Measurements from ENCODE around the gene EFCAB6. TPM values are rescaled to one million over a fixed set of nuclear protein-coding genes. Genes with fewer than 3 reads are reported as not detected.

Gene EFCAB6
- total RNA-seq, 2 donors from 2014 or later: 3.3 to 10.5 TPM

- 78% methylated on average over 27 of the region's 31 CpGs for WGBS
- H3K27me3 ChIP-seq (replicated peaks; ENCODE audit: insufficient read depth): peaks cover 3% of the 10 kb centered on the region
- no peak overlapping the region for H3K4me3 ChIP-seq
- intact Hi-C loops (cut with DNase I): no loop called here
- DNase-seq (ENCODE audit: low spot score): no peak
- no peaks in the 10 kb centered on the region for H3K9me3 ChIP-seq
- TF ChIP-seq CTCF (IDR thresholded peaks at IDR 0.05) (no peak), POLR2AphosphoS5 (IDR thresholded peaks at IDR 0.05) (no peak), POLR2A (IDR thresholded peaks at IDR 0.05) (no peak)
- no peak overlapping the region for H3K27ac ChIP-seq
- H3K36me3 ChIP-seq: no peaks in the 10 kb centered on the region
- H3K4me1 ChIP-seq (replicated peaks): no peaks in the 10 kb centered on the region
These were observed 32.7 kb upstream of the EFCAB6 start for GRCh38 chr22:43844560-43845545.

GRCh38 chr22:43843783-43844530 lies 31.9 kb upstream of the EFCAB6 start:
- no peak overlapping the region for H3K27ac ChIP-seq
- TF ChIP-seq POLR2AphosphoS5 (IDR thresholded peaks at IDR 0.05) (no peak), POLR2A (IDR thresholded peaks at IDR 0.05) (no peak), CTCF (IDR thresholded peaks at IDR 0.05) (no peak)
- no peaks in the 10 kb centered on the region for H3K27me3 ChIP-seq (replicated peaks; ENCODE audit: insufficient read depth)
- DNase-seq (ENCODE audit: low spot score): no peak
- WGBS: 89% methylated on average over 21 of the region's 21 CpGs
- intact Hi-C loops (cut with DNase I): no loop called here
- no peaks in the 10 kb centered on the region for H3K9me3 ChIP-seq
- no peaks in the 10 kb centered on the region for H3K4me1 ChIP-seq (replicated peaks)
- H3K4me3 ChIP-seq: no peak overlapping the region
- H3K36me3 ChIP-seq: no peaks in the 10 kb centered on the region

GRCh38 chr22:43841742-43842141 lies 29.6 kb upstream of the EFCAB6 start:
- Histone ChIP-seq H3K27me3 (replicated peaks; ENCODE audit: insufficient read depth) (no peaks in the 10 kb centered on the region), H3K36me3 (no peaks in the 10 kb centered on the region), H3K9me3 (no peaks in the 10 kb centered on the region), H3K27ac (no peak overlapping the region), H3K4me1 (replicated peaks) (no peaks in the 10 kb centered on the region), H3K4me3 (no peak overlapping the region)
- no peak for DNase-seq (ENCODE audit: low spot score)
- intact Hi-C loops (cut with DNase I): no loop called here
- WGBS: 92% methylated on average over 20 of the region's 21 CpGs
- TF ChIP-seq POLR2A (IDR thresholded peaks at IDR 0.05) (no peak), POLR2AphosphoS5 (IDR thresholded peaks at IDR 0.05) (no peak), CTCF (IDR thresholded peaks at IDR 0.05) (no peak)

GRCh38 chr22:43840851-43841250 lies 28.7 kb upstream of the EFCAB6 start:
- no peak overlapping the region for H3K4me3 ChIP-seq
- no peaks in the 10 kb centered on the region for H3K4me1 ChIP-seq (replicated peaks)
- intact Hi-C loops (cut with DNase I): no loop called here

More at GRCh38 chr22:43840851-43841250, 28.7 kb upstream of the EFCAB6 start:
- H3K9me3 ChIP-seq: no peaks in the 10 kb centered on the region
- H3K36me3 ChIP-seq: no peaks in the 10 kb centered on the region
- TF ChIP-seq POLR2AphosphoS5 (IDR thresholded peaks at IDR 0.05) (no peak), POLR2A (IDR thresholded peaks at IDR 0.05) (no peak), CTCF (IDR thresholded peaks at IDR 0.05) (no peak)
- DNase-seq (ENCODE audit: low spot score): no peak
- WGBS: 87% methylated on average over 16 of the region's 16 CpGs
- H3K27ac ChIP-seq: no peak overlapping the region
- H3K27me3 ChIP-seq (replicated peaks; ENCODE audit: insufficient read depth): no peaks in the 10 kb centered on the region
